K562 (cell line): ENCODE results near the gene ZNF865. TPM values are rescaled to one million over a fixed set of nuclear protein-coding genes. Genes with fewer than 3 reads are reported as not detected.
A peak's percentile ranks its signal among the peaks of the same experiment; 100 is the strongest.

Source experiments
- ADNP ChIP-seq: fragments of 200-800 bp; sonication (Bioruptor generic); IDR thresholded peaks from 2 replicates; pipeline ENCODE4 v1.6.1; 2016; ENCODE audit warnings: missing genetic modification characterization, missing compliant biosample characterization
- ATF4 ChIP-seq: fragments of 450-650 bp; formaldehyde crosslinking; IDR thresholded peaks from 2 replicates; pipeline ENCODE4 v1.4.0; 2022; ENCODE audit warnings: mild to moderate bottlenecking, moderate library complexity
- ATF7 ChIP-seq: fragments of 450-650 bp; IDR thresholded peaks from 2 replicates; pipeline ENCODE4 v1.7.1; 2014; ENCODE audit warnings: mild to moderate bottlenecking, moderate library complexity
- GTF2A2 ChIP-seq: IDR thresholded peaks from 2 replicates; pipeline ENCODE4 v1.6.1; 2016; ENCODE audit warnings: mild to moderate bottlenecking, missing genetic modification characterization, missing compliant biosample characterization
- JUND ChIP-seq, 2 experiments: IDR thresholded peaks; 2 replicates in 1 of 2; 3 replicates in 1 of 2; pipeline ENCODE4 v1.6.1; 2011; ENCODE audit warnings: borderline replicate concordance in 2 of 2, low read depth in 2 of 2, low read length in 2 of 2, improper control_type of control experiment in 1 of 2, missing biosample characterization in 1 of 2, missing genetic modification characterization in 1 of 2, missing genetic modification reagents in 1 of 2
- MEF2D ChIP-seq: conservative IDR thresholded peaks from 2 replicates; pipeline ENCODE4 v1.6.1; 2016; ENCODE audit warnings: low read depth, missing genetic modification characterization, missing compliant biosample characterization
- MTA2 ChIP-seq: fragments of 450-650 bp; IDR thresholded peaks from 2 replicates; pipeline ENCODE4 v1.6.1; 2016; ENCODE audit warnings: low read depth
- NR1H2 ChIP-seq: sonication (generic); formaldehyde crosslinking; IDR thresholded peaks from 2 replicates; pipeline ENCODE4 v1.4.0; 2020; ENCODE audit warnings: mild to moderate bottlenecking, missing genetic modification reagents
- PHB ChIP-seq: fragments of 250-450 bp; sonication (Bioruptor Pico); IDR thresholded peaks from 2 replicates; pipeline ENCODE4 v1.5.0; 2021
- PRMT5 ChIP-seq: sonication (generic); formaldehyde crosslinking; IDR thresholded peaks from 2 replicates; pipeline ENCODE4 v1.5.0; 2020; ENCODE audit warnings: missing genetic modification reagents
- PTBP1 ChIP-seq: fragments of 200-400 bp; formaldehyde crosslinking; IDR thresholded peaks from 2 replicates; pipeline ENCODE4 v1.6.1; 2017; ENCODE audit warnings: low read depth, low read length
- RBM15 ChIP-seq: fragments of 200-400 bp; formaldehyde crosslinking; IDR thresholded peaks from 2 replicates; pipeline ENCODE4 v1.6.1; 2018; ENCODE audit warnings: mild to moderate bottlenecking, low read length, moderate library complexity; ENCODE audit not compliant: insufficient read depth
- SAP30 ChIP-seq: fragments of 200-600 bp; sonication (generic); IDR thresholded peaks from 2 replicates; pipeline ENCODE4 v1.6.1; 2012; ENCODE audit warnings: borderline replicate concordance, low read depth, mild to moderate bottlenecking, moderate library complexity, low read length, control low read depth, inconsistent platforms; ENCODE audit not compliant: insufficient read depth, poor library complexity, severe bottlenecking
- SRSF1 ChIP-seq: fragments of 200-400 bp; formaldehyde crosslinking; IDR thresholded peaks from 2 replicates; pipeline ENCODE4 v1.6.1; 2017; ENCODE audit warnings: mild to moderate bottlenecking, low read depth, low read length, moderate library complexity
- TSC22D4 ChIP-seq: fragments of 450-650 bp; IDR thresholded peaks from 2 replicates; pipeline ENCODE4 v1.6.1; 2016; ENCODE audit warnings: missing genetic modification characterization, missing biosample characterization, control low read depth
- ZBTB34 ChIP-seq: fragments of 250-450 bp; sonication (Bioruptor Pico); IDR thresholded peaks from 2 replicates; pipeline ENCODE4 v1.8.0; 2021; ENCODE audit warnings: mild to moderate bottlenecking, moderate library complexity
- ZNF175 ChIP-seq: fragments of 200-800 bp; sonication (Bioruptor generic); IDR thresholded peaks from 2 replicates; pipeline ENCODE4 v1.6.1; 2016; ENCODE audit warnings: low read depth, mild to moderate bottlenecking, missing genetic modification characterization, missing compliant biosample characterization
- ZNF253 ChIP-seq: fragments of 250-450 bp; sonication (Bioruptor Pico); conservative IDR thresholded peaks from 2 replicates; pipeline ENCODE4 v1.6.1; 2021; ENCODE audit warnings: mild to moderate bottlenecking
- ZNF263 ChIP-seq: sonication (generic); formaldehyde crosslinking; IDR thresholded peaks from 2 replicates; pipeline ENCODE4 v1.8.0; 2022; ENCODE audit warnings: mild to moderate bottlenecking, missing genetic modification reagents, borderline replicate concordance
- ZNF347 ChIP-seq: fragments of 450-650 bp; formaldehyde crosslinking; IDR thresholded peaks from 2 replicates; pipeline ENCODE4 v1.4.0; 2020; ENCODE audit warnings: low read depth, mild to moderate bottlenecking, moderate library complexity
- ZNF668 ChIP-seq: fragments of 250-450 bp; sonication (Bioruptor Pico); IDR thresholded peaks from 2 replicates; pipeline ENCODE4 v1.8.0; 2022; ENCODE audit warnings: mild to moderate bottlenecking, inconsistent platforms
- ZNF740 ChIP-seq, 3 experiments: fragments of 200-800 bp in 1 of 3; sonication (Bioruptor generic) in 1 of 3; sonication (generic) in 1 of 3; formaldehyde crosslinking in 1 of 3; IDR thresholded peaks; 2 replicates each; pipeline versions ENCODE4 v1.6.1 to v1.8.0; 2016 to 2022; ENCODE audit warnings: mild to moderate bottlenecking in 2 of 3, missing compliant biosample characterization in 2 of 3, missing genetic modification characterization in 2 of 3, missing genetic modification reagents in 1 of 3
- ZNF778 ChIP-seq: fragments of 450-650 bp; formaldehyde crosslinking; IDR thresholded peaks from 2 replicates; pipeline ENCODE4 v1.4.0; 2020; ENCODE audit warnings: mild to moderate bottlenecking, moderate library complexity
- polyA plus RNA-seq, 8 experiments: library from polyadenylated mRNA; depleted of rRNA in 4 of 8; stranded (reverse) in 5 of 8; unstranded in 3 of 8; fragments of >200 nt; fragmentation: Nextera tagmentation in 2 of 8; fragmentation: Illumina TruSeq in 1 of 8; extraction: Ambion mirVana in 2 of 8; extraction: Trizol in 1 of 8; gene quantifications; 2 replicates each; pipeline versions ENCODE4 v1.2.1 to v1.2.3, GENCODE V29; 2011 to 2014; ENCODE audit warnings: inconsistent platforms in 1 of 8, missing spikeins in 1 of 8
- total RNA-seq, 7 experiments: library from RNA; depleted of rRNA in 6 of 7; stranded (reverse); fragments of >200 nt in 6 of 7; fragmentation: Illumina TruSeq in 2 of 7; extraction: Trizol in 2 of 7; gene quantifications; 2 replicates each; pipeline versions ENCODE4 v1.2.1 to v1.2.3, GENCODE V29; 2011 to 2021; ENCODE audit warnings: low replicate concordance in 1 of 7

The ZNF865 gene
- total and polyA plus RNA-seq, 9 of the 15 experiments (the other 6 are each of a cell fraction or from before 2014, with no cell fraction given), result 0.40 to 18.8 (median 1.6) TPM; not detected in 2

- no peak for TF ChIP-seq PRMT5 (CRISPR knock-in tag)
- no peak for TF ChIP-seq ADNP
- TF ChIP-seq TSC22D4 (tag), result no peak
- no peak for TF ChIP-seq ZNF347
- peak; percentile 58 for TF ChIP-seq MTA2
- TF ChIP-seq ATF4, result no peak
- no peak for TF ChIP-seq ZBTB34 (CRISPR knock-in tag)
- no peak for TF ChIP-seq ZNF778
- no peak for TF ChIP-seq ZNF253
- TF ChIP-seq SRSF1, result no peak
- TF ChIP-seq ATF7, result peak; percentile 79
- TF ChIP-seq NR1H2 (CRISPR knock-in tag), result no peak
- peak; percentile 21 for TF ChIP-seq SAP30
- TF ChIP-seq PHB (CRISPR knock-in tag), result no peak
- TF ChIP-seq JUND (IDR thresholded peaks at IDR 0.05; ENCODE audit: borderline replicate concordance, low read depth, low read length), result 0 out of 2 replicates have a peak, but pooled peaks have one; percentile 3
- no peak for TF ChIP-seq JUND (tag; IDR thresholded peaks at IDR 0.05; ENCODE audit: borderline replicate concordance, low read depth, low read length)
- no peak for TF ChIP-seq ZNF175 (CRISPR knock-in tag)
- TF ChIP-seq GTF2A2 (tag), result no peak
- TF ChIP-seq ZNF263 (CRISPR knock-in tag), result no peak; the same call in 1 of the 2 replicates
- TF ChIP-seq PTBP1, result 0 out of 2 replicates have a peak, but pooled peaks have one; percentile 21
- peak; percentile 99 for TF ChIP-seq ZNF740 (CRISPR knock-in tag; IDR thresholded peaks at IDR 0.05)
- TF ChIP-seq ZNF740 (tag; IDR thresholded peaks at IDR 0.05), result peak in 1 of 2 experiments; percentile 100; a peak in 2 of 4 replicates
- no peak for TF ChIP-seq RBM15
- TF ChIP-seq ZNF668 (CRISPR knock-in tag), result no peak
- TF ChIP-seq MEF2D (tag), result no peak; the same call in 1 of the 2 replicates
Observed at GRCh38 chr19:55647732-55648584, 42.5 kb downstream of the ZNF865 start, which contains the start of gene CCDC106 (continued).
